Stomach (tissue), 4 donors: Measurements from ENCODE around the gene UQCRC1.

Source experiments
- EP300 ChIP-seq: sonication (generic); formaldehyde crosslinking; IDR thresholded peaks from one replicate; pipeline ENCODE4 v1.6.1; 2017; ENCODE audit warnings: antibody characterized with exemption
- POLR2A ChIP-seq, 4 donors: fragments of 450-650 bp; IDR thresholded peaks; one replicate each; pipeline ENCODE4 v1.6.1; 2016; ENCODE audit warnings: antibody characterized with exemption in 4 of 4, control low read depth in 2 of 4, mild to moderate bottlenecking in 1 of 4, moderate library complexity in 1 of 4
- POLR2AphosphoS5 ChIP-seq, 3 donors: sonication (generic); formaldehyde crosslinking; IDR thresholded peaks; one replicate each; pipeline ENCODE4 v1.6.1; 2016; ENCODE audit warnings: antibody characterized with exemption in 3 of 3

- no peak for TF ChIP-seq EP300
- no peak for TF ChIP-seq POLR2AphosphoS5 (IDR thresholded peaks at IDR 0.05)
- no peak for TF ChIP-seq POLR2A (IDR thresholded peaks at IDR 0.05)
Measured at GRCh38 chr3:48555231-48555948, 54.1 kb downstream of the UQCRC1 start.
